ENCODE data around the gene HOMEZ.
"Not testable (repeated sequence)": the region's sequence is repeated elsewhere in the genome, so short reads cannot be mapped to it uniquely, and the experiment has no call there.

Gene HOMEZ

DNA sequence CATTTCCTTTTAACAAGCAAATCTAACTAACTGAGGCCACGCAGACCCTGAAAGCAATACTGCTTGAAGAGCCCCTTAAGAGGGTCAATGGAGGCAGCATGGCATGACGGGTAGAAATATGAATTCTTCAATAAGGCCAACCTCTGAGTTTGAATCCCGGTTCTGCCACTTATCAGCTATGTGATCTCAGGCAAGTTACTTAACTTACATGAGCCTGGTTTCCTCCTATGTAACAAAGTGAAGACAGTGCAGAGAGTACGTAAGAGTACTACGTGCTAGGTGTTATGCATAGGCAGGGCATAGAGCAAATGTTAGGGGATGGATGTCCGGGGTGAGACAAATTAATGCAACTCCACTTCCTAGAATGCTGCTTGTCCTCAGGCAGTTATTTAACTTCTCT, 4.7 kb downstream of the HOMEZ start:
- no peak for DNase-seq (ENCODE audit: low read depth)

DNA sequence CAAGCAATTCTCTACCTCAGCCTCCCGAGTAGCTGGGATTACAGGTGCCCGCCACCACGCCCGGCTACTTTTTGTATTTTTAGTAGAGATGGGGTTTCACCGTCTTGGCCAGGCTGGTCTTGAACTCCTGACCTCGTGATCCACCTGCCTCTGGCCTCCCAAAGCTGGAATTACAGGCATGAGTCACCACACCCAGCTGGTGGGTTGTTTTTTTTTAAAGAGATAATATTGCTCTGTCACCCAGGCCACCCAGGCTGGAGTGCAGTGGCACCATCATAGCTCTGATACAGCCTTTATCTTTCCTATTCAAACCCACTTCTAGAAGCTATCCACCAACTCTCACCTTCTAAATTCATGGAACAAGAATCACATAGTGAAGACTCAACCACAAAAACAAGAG, 8.0 kb downstream of the HOMEZ start:
- not testable (repeated sequence) for DNase-seq (ENCODE audit: low read depth)

DNA sequence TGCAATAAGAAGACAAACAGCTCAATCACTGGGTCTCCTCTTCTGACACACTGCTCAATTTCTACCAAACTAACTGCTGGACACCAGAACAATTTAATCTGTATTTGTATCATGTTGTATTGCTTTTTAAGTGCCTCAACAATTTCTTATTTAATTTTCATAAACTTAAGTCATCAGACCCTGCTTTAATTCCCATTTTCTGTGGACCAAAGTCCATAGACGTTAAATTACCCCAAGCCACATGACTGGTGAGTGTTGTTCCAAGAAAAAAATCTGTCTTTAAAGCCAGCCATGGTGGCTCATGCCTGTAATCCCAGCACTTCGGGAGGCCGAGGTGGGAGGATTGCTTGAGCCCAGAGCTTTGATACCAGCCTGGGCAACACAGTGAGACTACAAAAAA, 8.7 kb downstream of the HOMEZ start:
- no peak for DNase-seq (ENCODE audit: low read depth)

DNA sequence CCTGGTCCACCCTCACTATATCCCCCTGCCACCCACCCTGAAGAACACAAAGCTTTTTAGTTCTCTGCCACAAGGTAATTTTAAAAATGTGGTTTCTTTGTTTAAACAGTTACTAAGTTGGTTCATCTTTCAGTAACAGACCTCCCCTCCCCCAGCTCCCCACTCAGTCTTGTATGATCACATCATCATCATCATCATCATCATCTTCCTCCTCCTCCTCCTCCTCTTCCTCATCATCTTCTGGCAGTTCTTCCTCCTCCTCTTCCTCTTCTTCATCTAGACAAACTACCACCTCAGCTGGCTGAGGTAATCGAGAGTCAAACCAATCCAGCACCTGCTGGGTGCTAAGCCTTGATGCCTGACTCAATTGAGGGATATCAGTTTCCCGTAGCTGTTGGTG, 10.5 kb downstream of the HOMEZ start:
- no peak for DNase-seq (ENCODE audit: low read depth)

DNA sequence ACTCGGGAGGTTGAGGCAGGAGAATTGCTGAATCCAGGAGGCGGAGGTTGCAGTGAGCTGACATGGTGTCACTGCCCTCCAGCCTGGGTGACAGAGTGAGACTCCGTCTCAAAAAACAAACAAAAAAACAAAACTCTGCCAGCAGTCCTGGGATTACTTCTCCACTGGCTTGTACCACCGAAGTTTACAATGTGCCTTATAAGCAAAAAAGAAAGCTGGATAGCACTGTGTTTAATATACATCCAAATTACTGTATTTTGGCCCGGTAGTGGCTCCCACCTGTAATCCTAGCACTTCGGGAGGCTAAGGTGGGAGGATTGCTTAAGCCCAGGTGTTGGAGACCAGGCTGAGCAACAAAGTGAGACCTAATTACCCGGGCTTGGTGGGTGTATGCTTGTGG, 16.7 kb downstream of the HOMEZ start:
- DNase-seq (ENCODE audit: low read depth): no peak

DNA sequence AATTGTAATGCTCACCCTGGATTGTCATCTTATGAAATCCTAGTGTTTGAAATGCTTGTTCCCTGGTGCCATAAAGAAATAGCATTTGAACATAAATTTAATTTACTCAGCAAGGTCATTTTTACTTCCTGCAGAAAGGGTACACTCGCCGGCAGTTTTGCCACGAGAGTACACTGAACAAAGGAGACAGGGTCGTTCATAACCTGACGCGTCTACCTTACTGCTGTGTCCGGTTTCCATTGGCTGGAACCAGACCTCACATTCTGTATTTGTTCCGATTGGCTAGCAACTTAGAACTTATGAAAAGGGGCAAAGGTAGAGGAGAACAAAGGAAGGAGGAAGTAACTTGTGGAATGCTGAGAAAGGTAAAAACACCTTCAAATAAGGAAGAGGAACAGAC, 25.1 kb downstream of the HOMEZ start:
- not testable (repeated sequence) for DNase-seq (ENCODE audit: low read depth)

DNA sequence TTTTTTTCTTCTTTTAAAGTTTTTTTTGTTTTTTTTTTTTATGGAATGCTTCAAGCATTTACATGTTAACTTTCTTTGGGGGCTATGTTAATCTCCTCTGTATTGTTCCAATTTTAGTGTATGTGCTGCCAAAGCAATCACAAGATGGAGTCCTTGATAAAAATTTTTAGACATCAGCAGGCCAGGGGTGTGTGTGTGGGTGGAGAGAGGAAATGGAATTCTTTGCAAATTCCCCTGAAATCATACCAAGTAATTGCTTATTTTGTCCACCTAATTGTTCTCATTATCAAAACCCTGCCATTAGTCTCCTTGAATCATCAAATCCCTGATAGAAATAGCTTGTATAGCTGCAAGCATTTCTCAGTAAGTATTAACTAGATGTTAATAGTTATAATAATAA, 26.5 kb downstream of the HOMEZ start:
- DNase-seq (ENCODE audit: low read depth): no peak

DNA sequence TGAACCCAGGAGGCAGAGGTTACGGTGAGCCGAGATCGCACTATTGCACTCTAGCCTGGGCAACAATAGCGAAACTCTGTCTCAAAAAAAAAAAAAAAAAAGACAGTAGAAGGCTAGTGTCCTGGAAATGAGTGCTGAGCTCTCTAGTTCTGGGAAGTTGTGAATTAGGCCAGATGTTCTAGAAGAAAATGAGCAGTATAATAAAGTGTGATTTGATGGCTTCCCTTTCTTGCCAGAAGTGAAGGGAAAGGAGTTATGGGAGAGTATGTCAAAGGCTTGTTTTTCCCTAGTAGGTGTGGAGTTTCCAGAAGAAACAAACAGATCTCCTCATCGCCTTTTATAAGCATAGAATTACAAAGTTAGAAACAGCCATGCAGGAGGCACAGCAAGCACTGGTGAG, 27.7 kb downstream of the HOMEZ start:
- DNase-seq (ENCODE audit: low read depth): no peak

DNA sequence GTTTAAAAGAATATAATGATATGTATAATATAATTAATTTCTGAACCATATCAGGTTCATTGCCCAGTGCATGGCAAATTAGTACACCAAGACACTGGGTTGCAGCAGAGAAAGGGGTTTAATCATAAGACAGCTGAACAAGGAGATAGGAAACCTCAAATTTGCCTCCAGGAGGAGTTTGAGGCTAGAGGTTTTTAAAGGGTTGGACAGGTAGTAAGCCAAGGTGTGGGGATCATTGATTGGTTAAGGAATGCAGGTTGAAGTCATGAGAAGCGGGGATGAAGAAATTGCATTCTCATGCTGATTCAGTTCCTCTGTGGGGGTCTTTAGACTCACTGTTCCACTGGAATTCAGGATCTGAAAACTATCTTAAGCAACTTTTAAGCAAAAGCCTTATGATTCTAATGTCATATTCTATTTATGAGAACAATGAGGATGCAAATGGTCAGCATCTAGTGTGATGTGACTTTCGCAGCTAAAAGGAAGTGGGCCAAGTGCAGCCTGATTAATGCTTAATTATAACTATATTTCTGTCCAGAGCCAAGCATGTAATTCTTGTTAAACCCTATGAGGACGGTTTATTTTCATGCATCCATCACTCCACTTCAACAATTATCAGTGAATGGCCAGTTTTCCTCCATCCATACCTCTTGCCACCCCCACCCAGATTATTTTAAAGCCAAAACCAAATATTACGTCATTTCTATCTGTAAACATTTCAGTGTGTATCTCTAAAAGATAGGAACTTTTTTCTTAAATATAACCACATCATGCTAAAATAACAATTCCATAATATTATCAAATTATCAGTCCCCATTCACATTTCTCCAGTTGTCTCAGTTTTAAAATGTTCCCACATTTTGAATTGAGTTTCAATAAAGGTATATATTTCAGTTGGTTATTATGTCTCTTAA, 33.3 kb downstream of the HOMEZ start:
- no peak for DNase-seq (ENCODE audit: low read depth)

DNA sequence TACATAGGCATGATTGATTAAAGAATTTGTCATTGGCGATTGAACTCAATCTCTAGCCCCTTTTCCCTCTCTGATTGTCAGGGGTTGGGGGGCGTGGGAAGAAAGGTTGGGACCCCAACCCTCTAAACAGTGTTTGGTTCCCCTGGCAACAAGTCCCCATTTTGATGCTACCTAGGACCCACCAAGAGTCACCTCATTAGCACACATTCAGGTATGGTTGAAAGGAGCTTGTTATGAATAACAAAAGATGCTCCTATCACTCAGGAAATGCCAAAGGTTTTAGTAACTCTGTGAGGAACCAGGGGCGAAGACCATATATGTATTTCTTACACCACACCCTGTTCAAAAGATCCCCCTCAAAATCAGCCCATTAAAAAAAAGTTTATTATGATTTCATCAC, 33.9 kb downstream of the HOMEZ start:
- DNase-seq (ENCODE audit: low read depth): no peak

DNA sequence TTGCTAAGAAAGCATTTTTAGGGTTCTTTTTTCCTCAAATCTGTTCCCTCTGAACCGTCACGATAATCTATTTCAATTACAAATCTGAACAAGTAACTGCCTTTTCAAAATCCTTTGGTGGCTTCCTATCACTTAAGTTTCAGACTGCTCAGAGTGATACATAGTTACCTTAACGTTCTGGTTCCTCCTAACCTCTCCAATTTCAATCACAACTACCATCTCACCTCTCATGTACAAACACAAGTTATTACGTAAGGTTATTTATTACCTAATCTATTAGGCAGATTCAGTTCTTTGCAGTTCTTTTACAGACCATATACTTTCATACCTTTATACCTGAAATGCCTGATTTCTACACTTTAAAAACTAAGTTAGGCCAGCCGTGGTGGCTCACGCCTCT, 36.1 kb downstream of the HOMEZ start:
- no peak for DNase-seq (ENCODE audit: low read depth)

DNA sequence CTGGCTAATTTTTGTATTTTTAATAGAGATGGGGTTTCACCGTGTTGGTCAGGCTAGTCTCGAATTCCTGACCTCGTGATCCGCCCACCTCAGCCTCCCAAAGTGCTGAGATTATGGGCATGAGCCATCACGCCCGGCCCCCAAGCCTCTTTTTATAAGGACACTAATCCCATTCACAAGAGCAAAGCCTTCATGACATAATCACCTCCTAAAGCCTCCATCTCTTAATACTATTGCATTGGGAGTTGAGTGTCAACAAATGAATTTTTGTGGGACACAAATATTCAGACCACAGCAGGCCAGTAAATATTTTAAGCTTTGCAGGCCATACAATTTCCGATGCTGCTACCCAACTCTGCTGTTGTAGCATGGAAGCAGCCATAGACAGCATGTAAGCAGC, 37.3 kb downstream of the HOMEZ start:
- DNase-seq (ENCODE audit: low read depth): no peak

DNA sequence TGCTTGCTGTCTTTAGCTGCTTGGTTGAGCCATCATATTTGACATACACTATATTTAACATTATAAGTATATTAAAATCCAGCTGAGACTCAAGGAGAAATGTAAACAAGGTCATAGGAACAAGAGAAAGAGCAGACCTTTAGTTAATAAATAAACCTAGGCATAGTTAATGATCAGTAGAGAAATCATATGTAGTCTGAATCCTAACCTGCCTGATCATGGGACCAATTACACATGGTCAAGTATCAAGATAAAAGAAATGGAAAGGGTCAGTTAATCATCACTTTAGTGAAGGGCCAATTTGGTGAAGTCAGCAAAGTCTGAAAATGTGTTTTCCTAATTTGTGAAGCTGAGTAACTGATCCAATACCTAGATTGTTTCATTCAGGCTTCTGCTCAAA, 40.6 kb downstream of the HOMEZ start:
- no peak for DNase-seq (ENCODE audit: low read depth)

DNA sequence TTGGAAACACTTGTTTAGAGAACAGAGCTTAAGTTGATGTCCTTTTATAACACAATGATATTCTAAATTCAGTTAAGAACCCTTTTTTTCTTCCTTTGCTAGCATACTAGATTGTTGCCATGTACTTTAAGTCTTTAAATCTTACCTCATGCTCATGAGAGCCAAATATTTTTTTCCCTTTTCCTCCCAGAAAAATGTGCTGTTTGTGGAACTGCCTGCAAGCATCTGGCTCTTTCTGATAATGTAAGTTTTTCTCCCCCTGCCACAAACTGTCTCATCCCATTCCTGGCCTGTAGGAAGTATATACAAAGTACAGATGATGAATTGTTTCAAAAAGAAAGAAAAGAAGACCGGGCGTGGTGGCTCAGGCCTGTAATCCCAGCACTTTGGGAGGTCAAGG, 42.9 kb downstream of the HOMEZ start:
- DNase-seq (ENCODE audit: low read depth): no peak

DNA sequence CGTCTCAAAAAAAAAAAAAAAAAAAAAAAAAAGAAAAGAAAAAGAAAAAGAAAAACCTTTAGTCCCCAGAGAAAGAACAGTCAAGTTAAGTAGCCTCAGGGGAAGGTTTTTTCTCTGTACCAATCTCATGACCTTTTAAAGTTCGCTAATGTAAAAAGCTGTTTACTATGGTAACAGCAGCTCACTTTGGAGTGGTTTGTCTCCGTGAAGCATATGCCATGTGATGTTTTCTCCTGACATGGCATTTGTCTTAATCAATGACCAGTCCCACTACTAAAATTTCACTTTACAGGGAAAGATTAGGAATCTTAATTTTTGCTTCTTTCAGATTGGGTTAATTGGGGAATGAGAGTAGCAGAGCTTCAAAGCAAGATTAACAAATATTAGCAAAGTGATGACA, 43.9 kb downstream of the HOMEZ start:
- no peak for DNase-seq (ENCODE audit: low read depth)

DNA sequence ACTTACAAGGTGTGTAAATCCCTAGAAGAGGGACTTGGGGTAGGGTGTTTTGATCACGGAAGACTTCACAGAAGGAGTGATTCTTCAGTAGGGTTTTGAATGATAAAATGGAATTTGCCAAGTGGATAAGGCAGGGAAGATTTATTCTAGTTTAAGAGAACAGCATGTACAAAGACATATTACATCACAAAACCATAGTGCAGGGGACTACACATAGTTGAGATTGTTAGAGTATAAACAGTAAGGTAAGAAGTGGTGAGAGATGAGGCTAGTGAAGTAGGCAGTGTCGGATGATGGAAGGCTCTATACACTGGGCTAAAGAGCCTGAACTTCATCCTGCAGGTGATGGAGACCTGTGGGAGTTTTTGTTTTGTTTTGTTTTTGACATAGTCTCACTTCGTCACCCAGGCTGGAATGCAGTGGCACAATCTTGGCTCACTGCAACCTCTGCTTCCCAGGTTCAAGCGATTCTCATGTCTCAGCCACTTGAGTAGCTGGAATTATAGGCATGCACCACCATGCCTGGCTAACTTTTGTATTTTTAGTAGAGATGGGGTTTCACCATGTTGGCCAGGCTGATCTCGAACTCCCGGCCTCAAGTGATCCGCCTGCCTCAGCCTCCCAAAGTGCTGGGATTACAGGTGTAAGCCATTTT, 44.7 kb downstream of the HOMEZ start:
- not testable (repeated sequence) for DNase-seq (ENCODE audit: low read depth)

DNA sequence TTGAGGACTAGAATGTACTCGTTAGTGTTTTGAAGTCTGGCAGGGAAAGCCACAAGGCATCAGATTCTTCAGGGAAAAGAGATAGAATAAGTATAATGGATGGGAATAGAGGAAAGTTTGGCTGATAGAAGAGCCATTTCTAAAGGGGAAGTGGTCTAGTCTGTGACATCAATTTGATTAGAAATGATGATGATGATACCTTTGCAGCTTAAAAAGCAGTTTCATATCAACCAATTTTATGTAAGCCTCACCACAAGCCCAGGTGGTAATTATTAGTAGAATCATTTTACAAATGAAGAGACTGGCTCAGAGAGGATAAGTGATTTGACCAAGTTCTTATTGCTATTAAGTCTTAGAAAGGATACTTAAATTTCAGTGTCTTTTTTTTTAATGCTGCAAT, 45.3 kb downstream of the HOMEZ start:
- no peak for DNase-seq (ENCODE audit: low read depth)

DNA sequence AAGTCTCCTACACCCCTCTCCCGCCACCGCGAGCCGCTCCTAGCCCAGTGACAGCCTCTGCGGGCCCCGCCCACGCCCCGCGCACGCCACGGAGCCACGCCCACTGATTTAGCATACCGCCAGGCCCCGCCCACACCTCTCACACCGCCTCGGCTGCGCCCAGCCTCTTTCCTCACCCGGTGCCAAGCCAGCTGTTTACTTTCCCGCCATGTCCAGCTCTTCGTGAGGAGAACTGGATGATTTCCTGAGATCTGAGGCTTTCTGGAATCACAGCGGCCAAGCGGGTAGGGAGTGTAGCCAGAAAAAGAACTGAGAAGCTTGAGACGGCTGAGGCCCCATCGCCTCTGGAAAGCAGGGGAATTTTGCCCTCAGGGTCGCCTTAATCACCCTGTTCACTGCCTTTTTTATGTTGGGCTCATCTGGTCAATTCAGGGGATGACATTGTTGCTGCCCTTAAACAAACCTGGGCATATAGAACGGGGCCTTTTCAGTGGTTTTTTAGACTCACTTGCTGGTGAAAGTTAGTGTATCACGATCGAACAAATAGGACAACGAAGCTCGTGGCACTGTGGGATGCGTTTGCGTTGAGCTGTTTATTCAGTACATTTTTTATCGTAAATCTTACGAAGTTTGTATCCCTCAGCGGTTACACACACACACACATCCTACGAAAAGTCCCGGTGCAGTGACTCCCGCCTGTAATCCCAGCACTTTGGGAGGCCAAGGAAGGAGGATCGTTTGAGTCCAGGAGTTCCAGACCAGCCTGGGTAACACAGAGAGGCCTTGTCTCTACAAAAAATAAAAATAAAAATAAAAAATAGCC, 47.9 kb downstream of the HOMEZ start, which contains the start of gene RNF212B:
RNF212B (plus strand) TSS at position 165 of the 823 bp plus-strand sequence. CDS start 2,410 bp downstream, outside the sequence.
- DNase-seq (ENCODE audit: low read depth): peak; percentile 63

DNA sequence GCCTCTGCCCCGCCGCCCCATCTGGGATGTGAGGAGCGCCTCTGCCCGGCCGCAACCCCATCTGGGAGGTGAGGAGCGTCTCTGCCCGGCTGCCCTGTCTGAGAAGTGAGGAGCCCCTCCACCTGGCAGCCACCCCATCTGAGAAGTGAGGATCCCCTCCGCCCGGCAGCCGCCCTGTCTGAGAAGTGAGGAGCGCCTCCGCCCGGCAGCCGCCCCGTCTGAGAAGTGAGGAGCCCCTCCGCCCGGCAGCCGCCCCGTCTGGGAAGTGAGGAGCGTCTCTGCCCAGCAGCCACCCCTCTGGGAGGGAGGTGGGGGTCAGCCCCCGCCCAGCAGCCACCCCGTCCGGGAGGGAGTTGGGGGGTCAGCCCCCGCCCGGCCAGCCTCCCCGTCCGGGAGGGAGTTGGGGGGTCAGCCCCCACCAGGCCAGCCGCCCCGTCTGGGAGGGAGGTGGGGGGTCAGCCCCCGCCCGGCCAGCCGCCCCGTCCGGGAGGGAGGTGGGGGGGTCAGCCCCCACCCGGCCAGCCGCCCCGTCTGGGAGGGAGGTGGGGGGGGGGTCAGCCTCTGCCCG, 53.6 kb downstream of the HOMEZ start:
- not testable (repeated sequence) for DNase-seq (ENCODE audit: low read depth)

DNA sequence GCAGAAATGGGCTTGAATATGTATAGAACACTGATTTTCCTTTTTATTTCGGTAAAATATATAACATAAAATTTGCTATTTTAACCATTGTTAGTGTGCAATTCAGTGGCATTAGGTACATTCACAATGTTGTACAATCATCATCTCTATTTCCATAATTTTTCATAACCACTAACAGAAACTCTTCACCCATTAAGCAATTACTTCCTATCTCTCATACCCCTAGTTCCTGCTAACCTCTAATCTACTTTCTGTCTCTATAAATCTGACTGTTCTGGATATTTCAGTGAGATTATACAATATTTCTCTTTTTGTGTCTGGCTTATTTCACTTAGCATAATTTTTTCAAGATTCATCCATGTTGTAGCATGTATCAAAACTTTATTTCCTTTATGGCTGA, 57.1 kb downstream of the HOMEZ start:
- no peak for DNase-seq (ENCODE audit: low read depth)

DNA sequence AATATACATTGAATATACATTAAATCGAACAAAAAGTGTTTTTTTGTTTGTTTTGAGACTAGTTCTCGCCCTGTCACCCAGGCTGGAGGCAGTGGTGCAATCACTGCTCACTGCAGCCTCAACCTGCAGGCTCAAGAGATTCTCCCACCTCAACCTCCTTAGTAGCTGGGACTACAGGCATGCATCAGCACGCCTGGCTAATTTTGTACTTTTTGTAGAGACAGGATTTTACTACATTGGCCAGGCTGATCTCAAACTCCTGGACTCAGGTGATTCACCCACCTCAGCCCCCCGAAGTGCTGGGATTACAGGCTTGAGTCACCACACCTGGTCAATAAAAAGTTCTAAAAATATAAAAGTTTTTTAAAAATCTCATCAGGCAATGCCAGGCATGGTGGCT, 58.4 kb downstream of the HOMEZ start:
- no peak for DNase-seq (ENCODE audit: low read depth)

DNA sequence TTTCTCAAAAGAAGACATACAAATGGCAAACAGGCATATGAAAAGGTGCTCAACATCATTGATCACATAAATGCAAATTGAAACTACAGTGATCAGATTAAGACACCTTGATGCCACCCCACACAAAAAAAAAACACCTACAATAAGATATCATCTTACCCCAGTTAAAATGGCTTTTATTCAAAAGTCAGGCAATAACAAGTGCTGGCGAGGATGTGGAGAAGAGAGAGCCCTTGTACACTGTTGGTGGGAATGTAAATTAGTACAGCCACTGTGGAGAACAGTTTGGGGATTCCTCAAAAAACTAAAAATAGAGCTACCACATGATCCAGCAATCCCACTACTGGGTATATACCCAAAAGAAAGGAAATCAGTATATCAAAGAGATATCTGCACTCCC, 61.0 kb downstream of the HOMEZ start:
- DNase-seq (ENCODE audit: low read depth): not testable (repeated sequence)
